ENCODE data around the gene CBARP.

DNA sequence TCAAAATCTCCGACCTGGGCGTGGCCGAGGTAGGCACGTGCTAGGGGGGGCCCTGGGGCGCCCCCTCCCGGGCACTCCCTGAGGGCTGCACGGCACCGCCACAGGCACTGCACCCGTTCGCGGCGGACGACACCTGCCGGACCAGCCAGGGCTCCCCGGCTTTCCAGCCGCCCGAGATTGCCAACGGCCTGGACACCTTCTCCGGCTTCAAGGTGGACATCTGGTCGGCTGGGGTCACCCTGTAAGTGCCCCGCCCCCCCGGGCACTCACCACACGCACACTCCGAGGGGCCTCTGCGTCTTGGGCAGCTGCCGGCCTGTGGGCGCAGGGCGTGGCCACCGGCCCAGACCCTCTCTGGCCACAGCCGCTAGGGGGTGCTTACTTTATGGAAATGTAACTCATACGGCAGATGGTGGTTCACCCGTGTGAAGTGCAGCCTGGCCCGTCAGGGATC, 17.3 kb downstream of the CBARP start:
- no peak for TF ChIP-seq RBAK (tag by site-specific recombination; IDR thresholded peaks at IDR 0.05)
- TF ChIP-seq ZNF747 (tag by site-specific recombination; IDR thresholded peaks at IDR 0.05), result no peak

Measured in HEK293 (cell line).